ENCODE measurements around the gene BEST1.

BEST1 gene

GRCh38 chr11:61969391-61969758 is 19.2 kb downstream of the BEST1 start:
- Histone ChIP-seq H3K4me2 (ENCODE audit: low read length) (no peak overlapping the region), H3K4me1 (peaks cover 25% of the 10 kb centered on the region), H3K36me3 (ENCODE audit: control insufficient read depth, insufficient read depth, low read length) (no peaks in the 10 kb centered on the region), H3K4me3 (ENCODE audit: low read depth, low read length) (no peak overlapping the region), H3K9me3 (ENCODE audit: control insufficient read depth, low read length) (no peaks in the 10 kb centered on the region), H3K79me2 (peaks cover 6% of the 10 kb centered on the region), H2AFZ (no peak overlapping the region), H3K27ac (peak overlapping the region; percentile 87), H3K9ac (no peak overlapping the region), H3K27me3 (ENCODE audit: control insufficient read depth, insufficient read depth, low read length) (no peaks in the 10 kb centered on the region)
- no peak for TF ChIP-seq CTCF (IDR thresholded peaks at IDR 0.05)

DNA sequence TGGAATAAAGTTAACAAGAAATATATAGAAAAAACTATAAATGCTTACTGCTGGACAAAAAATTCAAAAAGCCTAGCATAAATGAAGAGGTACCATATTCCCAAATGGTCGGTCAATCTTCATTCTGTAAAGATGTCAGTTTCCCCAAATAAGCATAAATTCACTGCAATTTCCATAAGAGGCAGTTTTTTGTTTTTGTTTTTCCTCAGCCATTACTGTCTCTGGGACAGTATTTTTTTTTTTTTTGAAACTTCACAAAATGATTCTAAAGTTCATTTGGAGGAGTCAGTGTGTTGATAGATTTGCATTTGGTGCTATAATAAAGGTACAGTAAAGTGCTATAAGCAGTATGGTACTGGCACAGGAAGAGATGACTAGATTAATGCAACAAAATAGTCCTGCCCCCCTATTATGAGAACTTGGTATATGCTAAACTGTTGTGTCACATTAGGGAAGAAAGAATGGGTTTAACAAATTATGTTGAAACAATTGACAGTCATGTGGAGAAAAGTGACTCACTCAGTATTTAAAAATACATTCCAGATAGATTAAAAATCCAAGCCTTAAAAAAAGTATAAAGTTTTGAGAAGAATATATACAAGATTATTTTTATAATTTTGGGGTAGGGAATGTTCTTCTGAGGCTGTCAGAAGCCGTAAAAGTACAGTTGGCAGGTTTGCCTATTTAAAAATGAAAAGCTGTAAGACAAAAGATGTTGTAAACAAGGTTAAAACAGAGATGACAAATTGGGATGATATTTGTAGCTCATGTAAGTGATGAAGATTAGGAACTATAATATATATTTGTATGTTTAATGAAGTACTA is 19.9 kb downstream of the BEST1 start:
- no peak overlapping the region for H3K4me2 ChIP-seq (ENCODE audit: low read length)
- H3K4me3 ChIP-seq (ENCODE audit: low read depth, low read length), result no peak overlapping the region
- H3K4me1 ChIP-seq, result peaks cover 25% of the 10 kb centered on the region
- H3K27ac ChIP-seq, result peak overlapping the region; percentile 87
- no peaks in the 10 kb centered on the region for H3K27me3 ChIP-seq (ENCODE audit: control insufficient read depth, insufficient read depth, low read length)
- peaks cover 6% of the 10 kb centered on the region for H3K79me2 ChIP-seq
- no peaks in the 10 kb centered on the region for H3K9me3 ChIP-seq (ENCODE audit: control insufficient read depth, low read length)
- no peaks in the 10 kb centered on the region for H3K36me3 ChIP-seq (ENCODE audit: control insufficient read depth, insufficient read depth, low read length)
- no peak overlapping the region for H2AFZ ChIP-seq
- no peak overlapping the region for H3K9ac ChIP-seq
- no peak for TF ChIP-seq CTCF (IDR thresholded peaks at IDR 0.05)

- Histone ChIP-seq H2AFZ (peak overlapping the region; percentile 79), H3K36me3 (ENCODE audit: control insufficient read depth, insufficient read depth, low read length) (no peaks in the 10 kb centered on the region), H3K79me2 (peaks cover 3% of the 10 kb centered on the region), H3K27ac (peak overlapping the region; percentile 87), H3K4me2 (ENCODE audit: low read length) (peak overlapping the region; percentile 53), H3K27me3 (ENCODE audit: control insufficient read depth, insufficient read depth, low read length) (no peaks in the 10 kb centered on the region), H3K9ac (no peak overlapping the region), H3K9me3 (ENCODE audit: control insufficient read depth, low read length) (no peaks in the 10 kb centered on the region), H3K4me1 (peaks cover 28% of the 10 kb centered on the region), H3K4me3 (ENCODE audit: low read depth, low read length) (peak overlapping the region; percentile 33)
- TF ChIP-seq CTCF (IDR thresholded peaks at IDR 0.05), result no peak
These were observed 21.3 kb downstream of the BEST1 start for GRCh38 chr11:61971248-61972111.

- no peak for TF ChIP-seq CTCF (IDR thresholded peaks at IDR 0.05)
- Histone ChIP-seq H3K27ac (peak overlapping the region; percentile 87), H3K4me3 (ENCODE audit: low read depth, low read length) (no peak overlapping the region), H2AFZ (no peak overlapping the region), H3K79me2 (no peaks in the 10 kb centered on the region), H3K4me1 (peaks cover 28% of the 10 kb centered on the region), H3K4me2 (ENCODE audit: low read length) (peak overlapping the region; percentile 62), H3K27me3 (ENCODE audit: control insufficient read depth, insufficient read depth, low read length) (no peaks in the 10 kb centered on the region), H3K9ac (no peak overlapping the region), H3K36me3 (ENCODE audit: control insufficient read depth, insufficient read depth, low read length) (no peaks in the 10 kb centered on the region), H3K9me3 (ENCODE audit: control insufficient read depth, low read length) (no peaks in the 10 kb centered on the region)
These were observed 22.0 kb downstream of the BEST1 start for GRCh38 chr11:61972112-61972671.
